ENCODE data around the gene PLCB4.

GRCh38 chr20:9395971-9396370 is 327.1 kb downstream of the PLCB4 start:
- no peak for TF ChIP-seq CTCF (conservative IDR thresholded peaks at IDR 0.05 in 1 of 2, IDR thresholded peaks at IDR 0.05 in 1 of 2; ENCODE audit: low read depth in 1 of 2, low read length in 2 of 2)
- no peak for TF ChIP-seq EZH2 (IDR thresholded peaks at IDR 0.05; ENCODE audit: low read length, missing control alignments)

All from fibroblast of lung (primary cell).